ENCODE measurements around the gene ZNF362. TPM values are rescaled to one million over a fixed set of nuclear protein-coding genes. Genes with fewer than 3 reads are reported as not detected.

Gene ZNF362
- total RNA-seq, 2 experiments from 2014 or later, result 8.9 to 26.1 TPM

DNA sequence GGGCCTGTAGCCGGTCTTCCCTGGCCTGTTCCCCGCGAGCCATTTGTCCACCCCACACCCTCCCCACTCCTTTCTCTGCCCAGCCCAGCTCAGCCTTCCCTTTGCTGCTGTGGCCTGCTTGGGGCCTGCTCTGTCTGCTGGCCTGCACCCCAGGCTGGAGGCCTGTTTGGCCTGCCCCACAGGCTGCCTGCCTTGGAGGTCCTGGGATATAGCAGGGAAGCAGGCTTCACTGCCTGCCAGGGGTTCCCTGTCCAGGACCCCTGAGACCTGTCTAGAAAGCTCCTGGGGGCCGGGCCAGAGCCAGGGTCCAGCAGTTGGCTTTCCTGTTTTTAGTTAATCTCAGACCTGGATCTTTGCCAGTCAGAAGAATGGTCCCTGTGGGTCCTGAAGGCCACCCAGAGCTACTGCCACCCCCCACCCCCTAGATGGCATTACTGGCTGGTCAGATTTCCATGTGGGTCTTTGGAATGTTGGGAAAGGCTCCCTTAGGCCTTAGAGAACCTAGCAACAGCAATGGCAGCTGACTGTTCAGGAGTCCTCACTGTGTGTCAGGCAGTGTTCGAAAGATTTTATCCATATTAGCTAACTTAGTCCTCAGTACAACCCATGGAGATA lies 7.7 kb downstream of the ZNF362 start:
- Histone ChIP-seq H3K9me2 (ENCODE audit: insufficient read depth, low read length) (no peaks in the 10 kb centered on the region), H3K4me1 (ENCODE audit: insufficient read depth, low read length, poor library complexity, severe bottlenecking) (peaks cover 3% of the 10 kb centered on the region), H3K9me3 (ENCODE audit: low read length) (no peaks in the 10 kb centered on the region), H3K79me2 (ENCODE audit: insufficient read depth, low read depth, low read length) (no peaks in the 10 kb centered on the region), H3K27ac (ENCODE audit: low read depth, low read length, poor library complexity, severe bottlenecking) (no peak overlapping the region), H3K4me3 (ENCODE audit: low read depth, low read length, poor library complexity, severe bottlenecking) (no peak overlapping the region), H4K20me1 (ENCODE audit: insufficient read depth, low read length) (no peaks in the 10 kb centered on the region; the same call in 1 of the 2 replicates), H3K36me3 (ENCODE audit: insufficient read depth, low read length) (no peaks in the 10 kb centered on the region), H2AFZ (ENCODE audit: low read length) (no peak overlapping the region), H3K4me2 (ENCODE audit: low read length) (no peak overlapping the region)
- TF ChIP-seq, protein P1, sequence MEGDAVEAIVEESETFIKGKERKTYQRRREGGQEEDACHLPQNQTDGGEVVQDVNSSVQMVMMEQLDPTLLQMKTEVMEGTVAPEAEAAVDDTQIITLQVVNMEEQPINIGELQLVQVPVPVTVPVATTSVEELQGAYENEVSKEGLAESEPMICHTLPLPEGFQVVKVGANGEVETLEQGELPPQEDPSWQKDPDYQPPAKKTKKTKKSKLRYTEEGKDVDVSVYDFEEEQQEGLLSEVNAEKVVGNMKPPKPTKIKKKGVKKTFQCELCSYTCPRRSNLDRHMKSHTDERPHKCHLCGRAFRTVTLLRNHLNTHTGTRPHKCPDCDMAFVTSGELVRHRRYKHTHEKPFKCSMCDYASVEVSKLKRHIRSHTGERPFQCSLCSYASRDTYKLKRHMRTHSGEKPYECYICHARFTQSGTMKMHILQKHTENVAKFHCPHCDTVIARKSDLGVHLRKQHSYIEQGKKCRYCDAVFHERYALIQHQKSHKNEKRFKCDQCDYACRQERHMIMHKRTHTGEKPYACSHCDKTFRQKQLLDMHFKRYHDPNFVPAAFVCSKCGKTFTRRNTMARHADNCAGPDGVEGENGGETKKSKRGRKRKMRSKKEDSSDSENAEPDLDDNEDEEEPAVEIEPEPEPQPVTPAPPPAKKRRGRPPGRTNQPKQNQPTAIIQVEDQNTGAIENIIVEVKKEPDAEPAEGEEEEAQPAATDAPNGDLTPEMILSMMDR (conservative IDR thresholded peaks at IDR 0.05; ENCODE audit: low read length), result no peak
- no peak for TF ChIP-seq EZH2phosphoT487 (IDR thresholded peaks at IDR 0.05; ENCODE audit: borderline replicate concordance, low read depth, low read length)
- intact Hi-C loops (cut with micrococcal nuclease; ENCODE audit: unreplicated experiment), result no loop called here
- DNase-seq (ENCODE audit: low spot score), result no peak
- ChIA-PET POLR2A (no interaction called here), CTCF (ENCODE audit: unreplicated experiment) (no interaction called here)
- BruUV-seq (replicated peaks), result no TSS peak

DNA sequence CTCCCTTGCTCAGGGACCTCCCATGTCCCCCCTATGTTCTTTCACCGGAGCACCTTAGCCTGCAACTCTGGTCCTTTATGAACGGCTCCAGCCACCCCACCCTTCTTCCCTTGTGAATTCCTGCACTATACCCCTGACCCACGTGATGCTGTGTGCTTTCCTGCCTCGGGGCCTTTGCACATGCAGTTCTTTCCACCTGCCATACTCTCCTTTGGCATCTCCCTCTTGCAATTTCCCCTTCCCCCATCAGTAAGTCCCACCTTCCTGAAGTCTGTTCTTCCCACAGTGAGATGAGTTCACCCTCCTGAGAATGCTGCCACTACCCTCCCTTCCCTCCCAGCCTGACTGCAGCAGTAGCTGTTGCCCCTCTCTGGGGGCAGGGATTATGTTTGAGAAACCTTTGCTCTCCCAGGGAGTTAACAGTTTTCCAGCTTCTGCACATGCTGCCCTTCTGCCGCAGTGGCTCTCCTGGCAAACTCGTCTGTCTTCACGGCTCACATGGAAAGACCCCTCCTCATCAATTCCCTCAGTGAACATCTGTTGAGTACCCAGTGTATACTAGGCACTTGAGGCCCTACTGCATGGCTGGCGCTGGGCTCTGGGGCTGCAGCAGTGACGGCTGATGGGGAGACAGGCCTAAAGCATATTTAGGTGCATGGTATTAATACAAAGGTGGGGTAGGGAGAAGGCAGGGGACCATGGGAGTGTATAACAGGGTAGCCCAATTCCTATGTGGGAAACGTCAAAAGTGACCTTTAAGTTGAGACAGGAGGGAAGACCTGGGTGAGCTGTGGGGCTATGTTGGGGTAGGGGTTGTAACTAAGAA lies 9.7 kb downstream of the ZNF362 start:
- no peak for DNase-seq (ENCODE audit: low spot score)
- no peak for TF ChIP-seq EZH2phosphoT487 (IDR thresholded peaks at IDR 0.05; ENCODE audit: borderline replicate concordance, low read depth, low read length)
- TF ChIP-seq, protein P1 (conservative IDR thresholded peaks at IDR 0.05; ENCODE audit: low read length), result no peak
- ChIA-PET POLR2A (no interaction called here), CTCF (ENCODE audit: unreplicated experiment) (no interaction called here)
- Histone ChIP-seq H3K27ac (ENCODE audit: low read depth, low read length, poor library complexity, severe bottlenecking) (no peak overlapping the region), H3K4me2 (ENCODE audit: low read length) (no peak overlapping the region), H3K9me3 (ENCODE audit: low read length) (no peaks in the 10 kb centered on the region), H3K4me3 (ENCODE audit: low read depth, low read length, poor library complexity, severe bottlenecking) (no peak overlapping the region), H3K9me2 (ENCODE audit: insufficient read depth, low read length) (no peaks in the 10 kb centered on the region), H4K20me1 (ENCODE audit: insufficient read depth, low read length) (no peaks in the 10 kb centered on the region; the same call in 1 of the 2 replicates), H3K4me1 (ENCODE audit: insufficient read depth, low read length, poor library complexity, severe bottlenecking) (no peaks in the 10 kb centered on the region), H2AFZ (ENCODE audit: low read length) (no peak overlapping the region), H3K36me3 (ENCODE audit: insufficient read depth, low read length) (no peaks in the 10 kb centered on the region), H3K79me2 (ENCODE audit: insufficient read depth, low read depth, low read length) (no peaks in the 10 kb centered on the region)
- no TSS peak for BruUV-seq (replicated peaks)
- intact Hi-C loops (cut with micrococcal nuclease; ENCODE audit: unreplicated experiment), result no loop called here

DNA sequence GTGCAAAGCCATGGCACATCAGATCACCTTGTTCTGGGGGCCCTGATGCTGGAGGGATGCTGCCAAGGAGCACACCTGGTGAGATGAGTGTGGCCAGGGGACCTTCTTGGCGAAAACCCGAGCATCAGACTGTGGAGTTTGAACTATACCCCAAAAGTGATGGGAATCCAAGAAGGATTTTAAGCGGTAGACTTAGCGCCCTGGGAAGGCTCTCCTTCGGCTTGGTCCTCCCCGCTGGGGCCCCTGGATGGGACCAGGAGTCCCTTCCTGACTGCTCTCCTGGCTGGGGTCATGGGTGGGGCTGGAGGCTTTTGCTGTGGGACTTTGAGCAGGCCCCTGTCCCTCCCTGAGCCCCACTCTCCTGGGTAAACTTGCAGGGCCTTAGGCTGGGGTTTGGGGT lies 10.5 kb downstream of the ZNF362 start:
- H3K4me2 ChIP-seq (ENCODE audit: low read length), result no peak overlapping the region
- DNase-seq (ENCODE audit: low spot score), result no peak
- no peaks in the 10 kb centered on the region for H3K79me2 ChIP-seq (ENCODE audit: insufficient read depth, low read depth, low read length)
- ChIA-PET CTCF (ENCODE audit: unreplicated experiment) (no interaction called here), POLR2A (no interaction called here)
- H3K4me3 ChIP-seq (ENCODE audit: low read depth, low read length, poor library complexity, severe bottlenecking), result no peak overlapping the region
- TF ChIP-seq EZH2phosphoT487 (IDR thresholded peaks at IDR 0.05; ENCODE audit: borderline replicate concordance, low read depth, low read length), result no peak
- TF ChIP-seq, protein P1 (conservative IDR thresholded peaks at IDR 0.05; ENCODE audit: low read length), result no peak
- no peaks in the 10 kb centered on the region; the same call in 1 of the 2 replicates for H4K20me1 ChIP-seq (ENCODE audit: insufficient read depth, low read length)
- no peak overlapping the region for H3K27ac ChIP-seq (ENCODE audit: low read depth, low read length, poor library complexity, severe bottlenecking)
- H3K4me1 ChIP-seq (ENCODE audit: insufficient read depth, low read length, poor library complexity, severe bottlenecking), result no peaks in the 10 kb centered on the region
- intact Hi-C loops (cut with micrococcal nuclease; ENCODE audit: unreplicated experiment), result no loop called here
- no peaks in the 10 kb centered on the region for H3K36me3 ChIP-seq (ENCODE audit: insufficient read depth, low read length)
- no peaks in the 10 kb centered on the region for H3K9me3 ChIP-seq (ENCODE audit: low read length)
- no TSS peak for BruUV-seq (replicated peaks)
- no peaks in the 10 kb centered on the region for H3K9me2 ChIP-seq (ENCODE audit: insufficient read depth, low read length)
- no peak overlapping the region for H2AFZ ChIP-seq (ENCODE audit: low read length)
